Panc1 (cell line): Measurements from ENCODE around the gene SLC51A. TPM values are rescaled to one million over a fixed set of nuclear protein-coding genes. Genes with fewer than 3 reads are reported as not detected.

Experiments
- ATAC-seq: fragments of 200-7000 bp; cut with Tn5 transposase; 2 replicates; pipeline ENCODE4 v1.9.1; 2020; ENCODE audit warnings: mild to moderate bottlenecking, moderate library complexity
- BruUV-seq: library from RNA; stranded (reverse); fragments of 400-500 nt; replicated peaks from 2 replicates; lab custom pipeline; 2021; lab: Mats Ljungman, UMichigan
- CTCF ChIA-PET: fragments of 300-600 bp; sonication (Branson Sonifier 250); formaldehyde crosslinking; loops from one replicate; lab custom pipeline; 2022; ENCODE audit warnings: antibody characterized with exemption; lab: Charles Lee
- POLR2A ChIA-PET: fragments of 300-600 bp; sonication (Branson Sonifier 250); formaldehyde crosslinking; loops from one replicate; lab custom pipeline; 2022; ENCODE audit warnings: antibody characterized with exemption; lab: Charles Lee
- DNase-seq: peaks from one replicate; pipeline ENCODE4 v3.0.0-alpha.2; 2010; ENCODE audit warnings: low read depth, low spot score
- H3K27ac ChIP-seq: 2 replicates; pipeline ENCODE4 v1.5.1; 2011; ENCODE audit warnings: mild to moderate bottlenecking, low read length, inconsistent platforms
- H3K27me3 ChIP-seq: fragments of 200-500 bp; sonication (Bioruptor generic); 2 replicates; pipeline ENCODE4 v1.6.0; 2014; ENCODE audit warnings: low read length, inconsistent platforms; ENCODE audit not compliant: control insufficient read depth, insufficient read depth
- H3K36me3 ChIP-seq: fragments of 200-500 bp; sonication (Bioruptor generic); 2 replicates; pipeline ENCODE4 v1.5.1; 2014; ENCODE audit warnings: inconsistent platforms, mild to moderate bottlenecking, low read length, moderate library complexity; ENCODE audit not compliant: control insufficient read depth, insufficient read depth
- H3K4me1 ChIP-seq: 2 replicates; pipeline ENCODE4 v1.5.1; 2011; ENCODE audit warnings: inconsistent platforms, mild to moderate bottlenecking, low read length, moderate library complexity; ENCODE audit not compliant: control insufficient read depth, insufficient read depth
- H3K4me3 ChIP-seq, 2 experiments: 2 replicates each; pipeline ENCODE4 v1.5.1; 2011 to 2012; ENCODE audit warnings: low read depth in 2 of 2, low read length in 2 of 2, mild to moderate bottlenecking in 2 of 2, inconsistent platforms in 1 of 2, moderate library complexity in 1 of 2
- H3K9me3 ChIP-seq: fragments of 200-500 bp; sonication (Bioruptor generic); 2 replicates; pipeline ENCODE4 v1.5.1; 2014; ENCODE audit warnings: low read depth, mild to moderate bottlenecking, inconsistent platforms, low read length, moderate library complexity; ENCODE audit not compliant: control insufficient read depth, insufficient read depth
- CTCF ChIP-seq: fragments of 450-650 bp; IDR thresholded peaks from 2 replicates; pipeline ENCODE4 v1.5.1; 2017; ENCODE audit warnings: mild to moderate bottlenecking
- POLR2AphosphoS5 ChIP-seq: IDR thresholded peaks from 2 replicates; pipeline ENCODE4 v1.6.1; 2012; ENCODE audit warnings: mild to moderate bottlenecking, low read depth, low read length, moderate library complexity
- SIN3A ChIP-seq: IDR thresholded peaks from 2 replicates; pipeline ENCODE4 v1.6.1; 2012; ENCODE audit warnings: low read depth, mild to moderate bottlenecking, low read length, moderate library complexity, borderline replicate concordance; ENCODE audit not compliant: insufficient read depth
- TCF7L2 ChIP-seq: IDR thresholded peaks from 2 replicates; pipeline ENCODE4 v1.6.1; 2011; ENCODE audit warnings: mild to moderate bottlenecking, low read depth, low read length, inconsistent platforms
- in situ Hi-C: cut with HindIII; loops from 2 replicates; pipeline ENCODE4 v1.10.0; 2016; ENCODE audit warnings: low sequenced_read_pairs, low pct_unique_long_range_greater_than_20kb
- intact Hi-C: fragments of 100-400 bp; cut with micrococcal nuclease; formaldehyde crosslinking; loops from one replicate; pipeline ENCODE4 v1.10.0; 2022; ENCODE audit not compliant: unreplicated experiment
- total RNA-seq: library from RNA; stranded (reverse); gene quantifications from one replicate; pipeline ENCODE4 v1.2.1, GENCODE V29; 2021; ENCODE audit not compliant: unreplicated experiment
- TF ChIP-seq, protein P1 (sequence below), 2 experiments: IDR thresholded peaks; 2 replicates each; pipeline ENCODE4 v1.6.1; 2011 to 2012; ENCODE audit warnings: low read depth in 2 of 2, control low read depth in 1 of 2, low read length in 1 of 2, mild to moderate bottlenecking in 1 of 2, moderate library complexity in 1 of 2; ENCODE audit not compliant: insufficient read depth in 1 of 2

The SLC51A gene
- total RNA-seq, 1 experiment from 2014 or later, result not detected

- in situ Hi-C loops, result no loop called here
- ChIA-PET POLR2A (no interaction called here), CTCF (no interaction called here)
- H3K27me3 ChIP-seq, result no peaks in the 10 kb centered on the region
- H3K27ac ChIP-seq, result no peak overlapping the region
- H3K4me3 ChIP-seq, result no peak overlapping the region
- H3K4me1 ChIP-seq, result no peaks in the 10 kb centered on the region
- no peak for DNase-seq
- TF ChIP-seq POLR2AphosphoS5, result no peak
- no peak for TF ChIP-seq TCF7L2
- TF ChIP-seq CTCF, result no peak
- TF ChIP-seq SIN3A, result no peak
- TF ChIP-seq, protein P1, sequence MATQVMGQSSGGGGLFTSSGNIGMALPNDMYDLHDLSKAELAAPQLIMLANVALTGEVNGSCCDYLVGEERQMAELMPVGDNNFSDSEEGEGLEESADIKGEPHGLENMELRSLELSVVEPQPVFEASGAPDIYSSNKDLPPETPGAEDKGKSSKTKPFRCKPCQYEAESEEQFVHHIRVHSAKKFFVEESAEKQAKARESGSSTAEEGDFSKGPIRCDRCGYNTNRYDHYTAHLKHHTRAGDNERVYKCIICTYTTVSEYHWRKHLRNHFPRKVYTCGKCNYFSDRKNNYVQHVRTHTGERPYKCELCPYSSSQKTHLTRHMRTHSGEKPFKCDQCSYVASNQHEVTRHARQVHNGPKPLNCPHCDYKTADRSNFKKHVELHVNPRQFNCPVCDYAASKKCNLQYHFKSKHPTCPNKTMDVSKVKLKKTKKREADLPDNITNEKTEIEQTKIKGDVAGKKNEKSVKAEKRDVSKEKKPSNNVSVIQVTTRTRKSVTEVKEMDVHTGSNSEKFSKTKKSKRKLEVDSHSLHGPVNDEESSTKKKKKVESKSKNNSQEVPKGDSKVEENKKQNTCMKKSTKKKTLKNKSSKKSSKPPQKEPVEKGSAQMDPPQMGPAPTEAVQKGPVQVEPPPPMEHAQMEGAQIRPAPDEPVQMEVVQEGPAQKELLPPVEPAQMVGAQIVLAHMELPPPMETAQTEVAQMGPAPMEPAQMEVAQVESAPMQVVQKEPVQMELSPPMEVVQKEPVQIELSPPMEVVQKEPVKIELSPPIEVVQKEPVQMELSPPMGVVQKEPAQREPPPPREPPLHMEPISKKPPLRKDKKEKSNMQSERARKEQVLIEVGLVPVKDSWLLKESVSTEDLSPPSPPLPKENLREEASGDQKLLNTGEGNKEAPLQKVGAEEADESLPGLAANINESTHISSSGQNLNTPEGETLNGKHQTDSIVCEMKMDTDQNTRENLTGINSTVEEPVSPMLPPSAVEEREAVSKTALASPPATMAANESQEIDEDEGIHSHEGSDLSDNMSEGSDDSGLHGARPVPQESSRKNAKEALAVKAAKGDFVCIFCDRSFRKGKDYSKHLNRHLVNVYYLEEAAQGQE (IDR thresholded peaks at IDR 0.05; ENCODE audit: insufficient read depth in 1 of 2, low read depth in 2 of 2, low read length in 1 of 2), result no peak
- ATAC-seq, result no peak
- H3K9me3 ChIP-seq, result no peaks in the 10 kb centered on the region
- BruUV-seq, result no TSS peak
- intact Hi-C loops, result no loop called here
- no peaks in the 10 kb centered on the region for H3K36me3 ChIP-seq
These were observed 8.8 kb downstream of the SLC51A start for GRCh38 chr3:196225086-196225485.

DNA sequence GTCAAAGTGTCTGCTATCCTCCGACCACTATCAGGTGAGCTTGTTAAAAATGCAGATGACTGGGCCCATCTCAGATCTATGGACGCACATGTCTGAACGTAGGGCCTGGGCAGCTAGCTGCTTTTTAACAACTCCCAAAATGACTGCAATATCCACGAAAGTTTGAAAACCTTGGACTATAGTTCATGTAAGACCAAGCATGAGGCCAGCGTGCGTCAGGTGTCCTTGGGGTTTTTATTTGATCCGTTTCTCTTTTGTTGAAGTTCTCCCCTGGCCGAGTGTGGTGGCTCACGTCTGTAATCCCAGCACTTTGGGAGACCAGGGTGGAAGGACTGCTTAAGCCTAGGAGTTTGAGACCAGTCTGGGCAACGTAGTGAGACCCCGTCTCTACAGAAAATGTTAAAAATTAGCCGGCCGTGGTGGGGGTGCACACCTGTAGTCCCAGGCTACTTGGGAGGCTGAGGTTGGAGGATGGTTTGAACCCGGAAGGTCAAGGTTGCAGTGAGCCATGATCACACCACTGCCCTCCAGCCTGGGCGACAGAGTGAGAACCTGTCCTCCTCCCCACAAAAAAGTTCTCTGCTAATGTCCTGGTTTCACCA lies 9.5 kb downstream of the SLC51A start:
- Histone ChIP-seq H3K4me3 (no peak overlapping the region), H3K36me3 (no peaks in the 10 kb centered on the region), H3K4me1 (no peaks in the 10 kb centered on the region), H3K27ac (no peak overlapping the region), H3K27me3 (no peaks in the 10 kb centered on the region), H3K9me3 (no peaks in the 10 kb centered on the region)
- ATAC-seq, result no peak
- CTCF ChIA-PET, result no interaction called here
- BruUV-seq, result no TSS peak
- no peak for DNase-seq
- TF ChIP-seq, protein P1 (IDR thresholded peaks at IDR 0.05; ENCODE audit: insufficient read depth in 1 of 2, low read depth in 2 of 2, low read length in 1 of 2), result no peak
- TF ChIP-seq SIN3A, result no peak
- in situ Hi-C loops, result no loop called here
- POLR2A ChIA-PET, result no interaction called here
- intact Hi-C loops, result no loop called here
